HepG2 (cell line): ENCODE data around the gene PHF13. TPM values are rescaled to one million over a fixed set of nuclear protein-coding genes. Genes with fewer than 3 reads are reported as not detected.
A peak's percentile ranks its signal among the peaks of the same experiment; 100 is the strongest.

Experiments
- ATAC-seq: fragments of 200-7000 bp; cut with Tn5 transposase; 3 replicates; pipeline ENCODE4 v1.9.1; 2020; ENCODE audit warnings: mild to moderate bottlenecking, moderate library complexity
- BruUV-seq: library from RNA; stranded (reverse); fragments of 400-500 nt; replicated peaks from 2 replicates; lab custom pipeline; 2021; lab: Mats Ljungman, UMichigan
- CTCF ChIA-PET: fragments of 300-600 bp; formaldehyde crosslinking; extraction: SDS; loops from one replicate; lab custom pipeline; 2021; ENCODE audit warnings: low total read pairs, inconsistent platforms, low intra/inter-chr PET ratio; lab: Yijun Ruan, JAX
- POLR2A ChIA-PET: fragments of 350-600 bp; sonication (Branson Sonifier 250); formaldehyde crosslinking; loops from one replicate; lab custom pipeline; 2020; ENCODE audit warnings: antibody characterized with exemption, inconsistent platforms; lab: Yijun Ruan, JAX
- DNase-seq: peaks from one replicate; pipeline ENCODE4 v3.0.0-alpha.2; 2015; ENCODE audit warnings: low spot score
- FAIRE-seq: peaks from 3 replicates; lab custom pipeline; 2011; peaks lifted over from hg19 to GRCh38; lab: Jason Lieb, UNC
- H2AFZ ChIP-seq: one replicate; pipeline ENCODE4 v1.6.1; 2011; ENCODE audit warnings: low read length, inconsistent platforms
- H3K27ac ChIP-seq: fragments of 300-600 bp; 3 replicates; pipeline ENCODE4 v1.8.0; 2011; ENCODE audit warnings: mixed run types, mild to moderate bottlenecking, mixed read lengths, low read length, inconsistent platforms; ENCODE audit not compliant: insufficient read depth; ENCODE audit errors: extremely low read length
- H3K27me3 ChIP-seq, 2 experiments: fragments of 200-600 bp in 1 of 2; 2 replicates in 1 of 2; 3 replicates in 1 of 2; pipeline versions ENCODE4 v1.6.0 to v1.8.0; 2011; ENCODE audit warnings: low read length in 2 of 2, mild to moderate bottlenecking in 2 of 2, moderate library complexity in 2 of 2, inconsistent platforms in 1 of 2; ENCODE audit not compliant: insufficient read depth in 2 of 2, control insufficient read depth in 1 of 2
- H3K36me3 ChIP-seq, 2 experiments: fragments of 200-600 bp in 1 of 2; replicated peaks in 1 of 2; 2 replicates in 1 of 2; 3 replicates in 1 of 2; pipeline versions ENCODE4 v1.5.1 to v1.8.0; 2011; ENCODE audit warnings: low read length in 2 of 2, inconsistent platforms in 1 of 2; ENCODE audit not compliant: insufficient read depth in 2 of 2, control insufficient read depth in 1 of 2
- H3K4me1 ChIP-seq: 2 replicates; pipeline ENCODE4 v1.5.1; 2012; ENCODE audit warnings: low read length, inconsistent platforms; ENCODE audit not compliant: insufficient read depth
- H3K4me2 ChIP-seq: 2 replicates; pipeline ENCODE4 v1.6.0; 2011; ENCODE audit warnings: low read depth, low read length, inconsistent platforms
- H3K4me3 ChIP-seq, 3 experiments: fragments of 200-600 bp in 1 of 3; sonication (generic), shearing (Covaris generic) in 1 of 3; replicated peaks in 1 of 3; 2 replicates each; pipeline ENCODE4 v1.5.1; 2011 to 2016; ENCODE audit warnings: low read length in 3 of 3, inconsistent platforms in 2 of 3, low read depth in 2 of 3, mild to moderate bottlenecking in 2 of 3, control low read depth in 1 of 3, mixed read lengths in 1 of 3; ENCODE audit not compliant: insufficient read depth in 1 of 3
- H3K79me2 ChIP-seq: one replicate; pipeline ENCODE4 v1.6.1; 2011; ENCODE audit warnings: low read length, inconsistent platforms; ENCODE audit not compliant: insufficient read depth
- H3K9ac ChIP-seq: 2 replicates; pipeline ENCODE4 v1.6.0; 2011; ENCODE audit warnings: mild to moderate bottlenecking, low read depth, low read length, inconsistent platforms; ENCODE audit not compliant: insufficient read depth
- H3K9me3 ChIP-seq: 2 replicates; pipeline ENCODE4 v1.5.1; 2012; ENCODE audit warnings: mild to moderate bottlenecking, low read length
- H4K20me1 ChIP-seq: 2 replicates; pipeline ENCODE4 v1.6.0; 2011; ENCODE audit warnings: inconsistent platforms, mild to moderate bottlenecking, low read length, moderate library complexity; ENCODE audit not compliant: insufficient read depth
- KLF9 ChIP-seq: IDR thresholded peaks from 2 replicates; pipeline ENCODE4 v1.6.1; 2016; ENCODE audit warnings: low read depth
- SALL1 ChIP-seq: sonication (generic); formaldehyde crosslinking; IDR thresholded peaks from 2 replicates; pipeline ENCODE4 v1.8.0; 2022; ENCODE audit warnings: mild to moderate bottlenecking, missing genetic modification reagents
- ZHX1 ChIP-seq: sonication (generic); formaldehyde crosslinking; IDR thresholded peaks from 2 replicates; pipeline ENCODE4 v1.8.1; 2022; ENCODE audit warnings: low read depth, mild to moderate bottlenecking, missing genetic modification reagents
- ZMYM4 ChIP-seq: sonication (generic); formaldehyde crosslinking; IDR thresholded peaks from 2 replicates; pipeline ENCODE4 v1.8.1; 2023; ENCODE audit warnings: mild to moderate bottlenecking, missing genetic modification reagents
- ZNF329 ChIP-seq: sonication (generic); formaldehyde crosslinking; IDR thresholded peaks from 2 replicates; pipeline ENCODE4 v1.9.0; 2021; ENCODE audit warnings: low read depth, mild to moderate bottlenecking, missing genetic modification reagents
- ZNF644 ChIP-seq: IDR thresholded peaks from 2 replicates; pipeline ENCODE4 v1.6.1; 2016; ENCODE audit warnings: low read depth
- ZNF710 ChIP-seq: sonication (generic); formaldehyde crosslinking; IDR thresholded peaks from 2 replicates; pipeline ENCODE4 v1.5.0; 2020; ENCODE audit warnings: mild to moderate bottlenecking, missing genetic modification reagents, borderline replicate concordance
- WGBS: methylation state at CpG from one replicate; pipeline ENCODE4 v1.1.6; 2017; ENCODE audit warnings: low lambda C conversion rate; 5-methylcytosine and 5-hydroxymethylcytosine counted together
- in situ Hi-C: cut with HindIII; loops from 2 replicates; pipeline ENCODE4 v1.10.0; 2017; ENCODE audit warnings: low pct_unique_long_range_greater_than_20kb; ENCODE audit not compliant: extremely low pct_ligation_motif_present
- intact Hi-C: fragments of 100-400 bp; cut with micrococcal nuclease; formaldehyde crosslinking; loops from one replicate; pipeline ENCODE4 v1.10.0; 2022; ENCODE audit not compliant: unreplicated experiment
- polyA plus RNA-seq, 8 experiments: library from polyadenylated mRNA; depleted of rRNA in 3 of 8; stranded (reverse) in 7 of 8; unstranded in 1 of 8; fragments of >200 nt; fragmentation: Illumina TruSeq in 4 of 8; extraction: Trizol in 4 of 8; gene quantifications; 2 replicates each; pipeline versions ENCODE4 v1.2.1 to v1.2.3, GENCODE V29; 2011 to 2016; ENCODE audit warnings: low read depth in 4 of 8, missing spikeins in 1 of 8, mixed read lengths in 1 of 8; ENCODE audit not compliant: insufficient read depth in 1 of 8
- total RNA-seq, 5 experiments: library from RNA; depleted of rRNA; stranded (reverse); fragments of >200 nt; fragmentation: Illumina TruSeq; extraction: Trizol; gene quantifications; 2 replicates each; pipeline ENCODE4 v1.2.3, GENCODE V29; 2016; ENCODE audit warnings: low read depth in 1 of 5
- TF ChIP-seq, protein P1 (sequence below): sonication (generic); formaldehyde crosslinking; IDR thresholded peaks from 2 replicates; pipeline ENCODE4 v1.4.0; 2020; ENCODE audit warnings: missing genetic modification reagents
- TF ChIP-seq, protein P2 (sequence below): sonication (generic); formaldehyde crosslinking; conservative IDR thresholded peaks from 2 replicates; pipeline ENCODE4 v1.4.0; 2020; ENCODE audit warnings: missing genetic modification reagents

PHF13 gene
- total and polyA plus RNA-seq, 2 of the 13 experiments (the other 11 are each of a cell fraction or from before 2014, with no cell fraction given) = 4.7 to 7.4 TPM

DNA sequence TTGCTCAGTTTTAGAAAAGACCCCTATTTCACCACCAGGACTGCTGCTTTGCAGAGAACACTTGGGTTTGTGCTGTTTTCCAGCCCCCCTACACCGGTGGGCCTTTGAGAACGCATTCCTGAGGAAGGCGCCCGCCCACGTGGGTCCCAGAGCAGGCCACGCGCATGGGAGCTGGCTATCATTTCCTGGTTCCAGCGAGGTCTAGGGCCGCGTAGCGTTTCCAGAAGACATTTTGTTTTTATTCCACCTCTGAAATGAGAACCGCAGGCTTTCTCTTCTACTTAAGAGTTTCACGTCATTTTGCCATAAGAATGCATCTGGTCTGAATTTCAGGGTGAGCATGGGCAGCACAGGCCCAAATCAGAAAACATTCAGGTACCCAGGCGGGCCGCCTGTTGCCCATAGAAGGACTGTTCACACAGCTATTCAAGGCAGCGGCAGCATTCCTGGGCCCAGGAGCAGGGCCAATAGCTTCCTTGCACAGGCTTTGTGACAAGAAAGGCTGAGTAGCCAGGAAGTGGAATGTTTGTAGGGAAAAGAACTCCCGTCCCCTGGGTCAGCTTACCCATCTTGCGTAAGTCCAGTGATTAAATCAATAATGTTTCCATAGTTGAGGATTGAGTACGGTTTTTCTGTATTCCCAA lies 9.5 kb upstream of the PHF13 start (continued):
- TF ChIP-seq, protein P1, sequence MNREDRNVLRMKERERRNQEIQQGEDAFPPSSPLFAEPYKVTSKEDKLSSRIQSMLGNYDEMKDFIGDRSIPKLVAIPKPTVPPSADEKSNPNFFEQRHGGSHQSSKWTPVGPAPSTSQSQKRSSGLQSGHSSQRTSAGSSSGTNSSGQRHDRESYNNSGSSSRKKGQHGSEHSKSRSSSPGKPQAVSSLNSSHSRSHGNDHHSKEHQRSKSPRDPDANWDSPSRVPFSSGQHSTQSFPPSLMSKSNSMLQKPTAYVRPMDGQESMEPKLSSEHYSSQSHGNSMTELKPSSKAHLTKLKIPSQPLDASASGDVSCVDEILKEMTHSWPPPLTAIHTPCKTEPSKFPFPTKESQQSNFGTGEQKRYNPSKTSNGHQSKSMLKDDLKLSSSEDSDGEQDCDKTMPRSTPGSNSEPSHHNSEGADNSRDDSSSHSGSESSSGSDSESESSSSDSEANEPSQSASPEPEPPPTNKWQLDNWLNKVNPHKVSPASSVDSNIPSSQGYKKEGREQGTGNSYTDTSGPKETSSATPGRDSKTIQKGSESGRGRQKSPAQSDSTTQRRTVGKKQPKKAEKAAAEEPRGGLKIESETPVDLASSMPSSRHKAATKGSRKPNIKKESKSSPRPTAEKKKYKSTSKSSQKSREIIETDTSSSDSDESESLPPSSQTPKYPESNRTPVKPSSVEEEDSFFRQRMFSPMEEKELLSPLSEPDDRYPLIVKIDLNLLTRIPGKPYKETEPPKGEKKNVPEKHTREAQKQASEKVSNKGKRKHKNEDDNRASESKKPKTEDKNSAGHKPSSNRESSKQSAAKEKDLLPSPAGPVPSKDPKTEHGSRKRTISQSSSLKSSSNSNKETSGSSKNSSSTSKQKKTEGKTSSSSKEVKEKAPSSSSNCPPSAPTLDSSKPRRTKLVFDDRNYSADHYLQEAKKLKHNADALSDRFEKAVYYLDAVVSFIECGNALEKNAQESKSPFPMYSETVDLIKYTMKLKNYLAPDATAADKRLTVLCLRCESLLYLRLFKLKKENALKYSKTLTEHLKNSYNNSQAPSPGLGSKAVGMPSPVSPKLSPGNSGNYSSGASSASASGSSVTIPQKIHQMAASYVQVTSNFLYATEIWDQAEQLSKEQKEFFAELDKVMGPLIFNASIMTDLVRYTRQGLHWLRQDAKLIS = peak; percentile 57; the same call in 1 of the 2 replicates
- TF ChIP-seq ZMYM4 (CRISPR knock-in tag) (peak; percentile 29; the same call in 1 of the 2 replicates), ZNF644 (CRISPR knock-in tag) (0 out of 2 replicates have a peak, but pooled peaks have one; percentile 20)

GRCh38 chr1:6612641-6613360 lies 730 bp upstream of the PHF13 start:
- FAIRE-seq = no peak
- ATAC-seq = peak; percentile 56
- ChIA-PET POLR2A (interaction anchor here (0.7 to 5.6 kb wide), 2 partner anchors 12 to 58 kb away, joined by 4 to 60 read pairs; partner anchors contain the start of genes KLHL21 and TAS1R1), CTCF (no interaction called here)
- no peaks in the 10 kb centered on the region; a peak in 1 of 5 replicates for H3K27me3 ChIP-seq
- intact Hi-C loops (loop anchor here (1.0 kb wide), 1 partner anchor 8 kb away; no protein-coding TSS in a partner anchor), in situ Hi-C loops (no loop called here)
- H3K4me3 ChIP-seq = peak overlapping the region; percentile 75 to 88 (median 77)
- H4K20me1 ChIP-seq = no peaks in the 10 kb centered on the region; the same call in 1 of the 2 replicates
- no peak overlapping the region for H2AFZ ChIP-seq
- under 1% methylated on average over 23 of the region's 67 CpGs for WGBS
- H3K36me3 ChIP-seq = peaks cover 0 to 12% of the 10 kb centered on the region in 2 experiments; a peak in 2 of 5 replicates
- H3K4me1 ChIP-seq = peaks cover 46% of the 10 kb centered on the region
- DNase-seq = peak; percentile 23
- H3K4me2 ChIP-seq = peak overlapping the region; percentile 87
- TSS peak; percentile 79 for BruUV-seq
- peak overlapping the region; percentile 67 for H3K9ac ChIP-seq
- no peaks in the 10 kb centered on the region for H3K9me3 ChIP-seq
- peak overlapping the region; percentile 64 for H3K27ac ChIP-seq
- H3K79me2 ChIP-seq = peaks cover 23% of the 10 kb centered on the region
- TF ChIP-seq SALL1 (CRISPR knock-in tag) (peak; percentile 21; the same call in 1 of the 2 replicates), ZNF329 (CRISPR knock-in tag) (no peak), ZNF710 (CRISPR knock-in tag) (0 out of 2 replicates have a peak, but pooled peaks have one; percentile 25), KLF9 (CRISPR knock-in tag) (no peak), ZHX1 (CRISPR knock-in tag) (peak; percentile 36; the same call in 1 of the 2 replicates)
- TF ChIP-seq, protein P2, sequence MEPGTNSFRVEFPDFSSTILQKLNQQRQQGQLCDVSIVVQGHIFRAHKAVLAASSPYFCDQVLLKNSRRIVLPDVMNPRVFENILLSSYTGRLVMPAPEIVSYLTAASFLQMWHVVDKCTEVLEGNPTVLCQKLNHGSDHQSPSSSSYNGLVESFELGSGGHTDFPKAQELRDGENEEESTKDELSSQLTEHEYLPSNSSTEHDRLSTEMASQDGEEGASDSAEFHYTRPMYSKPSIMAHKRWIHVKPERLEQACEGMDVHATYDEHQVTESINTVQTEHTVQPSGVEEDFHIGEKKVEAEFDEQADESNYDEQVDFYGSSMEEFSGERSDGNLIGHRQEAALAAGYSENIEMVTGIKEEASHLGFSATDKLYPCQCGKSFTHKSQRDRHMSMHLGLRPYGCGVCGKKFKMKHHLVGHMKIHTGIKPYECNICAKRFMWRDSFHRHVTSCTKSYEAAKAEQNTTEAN (CRISPR knock-in tag) = peak; percentile 49; the same call in 1 of the 2 replicates
